Right atrium auricular region (tissue), 2 donors: ENCODE data around the gene RIBC1. TPM values are rescaled to one million over a fixed set of nuclear protein-coding genes. Genes with fewer than 3 reads are reported as not detected.

Experiments
- DNase-seq: peaks from one replicate; pipeline ENCODE4 v3.0.0-alpha.2; 2019; ENCODE audit warnings: low spot score
- H3K27ac ChIP-seq, 2 donors: fragments of 200-600 bp; sonication (generic); 1 replicate in 1 of 2; 2 replicates in 1 of 2; pipeline ENCODE4 v1.5.1; 2016 to 2019
- H3K27me3 ChIP-seq, 2 donors: fragments of 200-600 bp; sonication (generic); one replicate each; pipeline versions ENCODE4 v1.5.1 to v1.6.0; 2017 to 2019
- H3K36me3 ChIP-seq: fragments of 200-600 bp; sonication (generic); one replicate; pipeline ENCODE4 v1.5.1; 2016
- H3K4me1 ChIP-seq, 2 donors: fragments of 200-600 bp; sonication (generic); one replicate each; pipeline versions ENCODE4 v1.5.1 to v1.6.0; 2017 to 2019
- H3K4me3 ChIP-seq, 2 donors: fragments of 200-600 bp; sonication (generic); 1 replicate in 1 of 2; 2 replicates in 1 of 2; pipeline ENCODE4 v1.5.1; 2017 to 2019; ENCODE audit warnings: mild to moderate bottlenecking in 1 of 2, moderate library complexity in 1 of 2
- H3K9me3 ChIP-seq, 2 donors: fragments of 200-600 bp; sonication (generic); one replicate each; pipeline ENCODE4 v1.5.1; 2019
- total RNA-seq, 2 donors: library from RNA; depleted of rRNA; stranded (reverse); fragments of >200 nt; gene quantifications; one replicate each; pipeline ENCODE4 v1.1.0, GENCODE V29; 2016
- TF ChIP-seq, protein P1 (sequence below), 2 donors: fragments of 200-600 bp; sonication (generic); IDR thresholded peaks; one replicate each; pipeline ENCODE4 v1.5.1; 2019; ENCODE audit warnings: antibody characterized with exemption in 2 of 2

The RIBC1 gene
- total RNA-seq, 2 donors from 2014 or later = 0.86 to 1.1 TPM

DNA sequence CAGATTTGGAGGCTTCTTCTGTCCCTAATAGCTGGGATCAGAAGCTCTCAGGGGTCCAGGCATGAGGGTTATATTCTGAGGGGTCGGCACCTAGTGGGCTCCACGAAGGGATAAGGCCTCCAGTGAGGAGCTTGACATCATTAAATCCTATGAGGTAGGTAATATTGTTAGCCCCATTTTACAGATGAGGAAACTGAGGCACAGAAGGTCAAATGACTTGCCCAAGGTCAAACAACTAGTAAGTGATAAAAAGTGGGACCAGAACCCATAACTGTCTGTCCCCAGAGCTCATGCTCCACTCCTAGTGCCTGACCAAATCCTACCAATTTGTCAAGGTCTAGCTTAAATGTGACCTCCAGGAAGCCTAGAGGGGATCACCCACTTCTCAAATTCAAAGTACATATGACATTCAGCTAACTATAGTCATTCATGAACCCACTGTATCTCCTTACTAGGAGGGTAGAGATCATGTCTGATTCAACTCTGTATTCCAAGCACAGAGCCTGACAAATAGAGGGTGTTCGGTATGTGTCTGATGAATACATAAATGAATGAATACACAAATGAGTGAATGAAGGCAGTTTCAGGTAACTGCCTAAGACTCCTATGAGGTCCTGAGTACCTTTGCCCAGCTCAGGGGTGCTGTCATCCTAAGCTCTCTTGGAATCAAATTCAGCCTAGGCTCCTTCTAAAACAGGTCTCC is 43.5 kb upstream of the RIBC1 start:
- Histone ChIP-seq H3K27ac (no peak overlapping the region), H3K36me3 (peaks cover 59% of the 10 kb centered on the region), H3K9me3 (no peaks in the 10 kb centered on the region), H3K4me1 (no peaks in the 10 kb centered on the region), H3K27me3 (no peaks in the 10 kb centered on the region), H3K4me3 (no peak overlapping the region)
- no peak for DNase-seq
- TF ChIP-seq, protein P1, sequence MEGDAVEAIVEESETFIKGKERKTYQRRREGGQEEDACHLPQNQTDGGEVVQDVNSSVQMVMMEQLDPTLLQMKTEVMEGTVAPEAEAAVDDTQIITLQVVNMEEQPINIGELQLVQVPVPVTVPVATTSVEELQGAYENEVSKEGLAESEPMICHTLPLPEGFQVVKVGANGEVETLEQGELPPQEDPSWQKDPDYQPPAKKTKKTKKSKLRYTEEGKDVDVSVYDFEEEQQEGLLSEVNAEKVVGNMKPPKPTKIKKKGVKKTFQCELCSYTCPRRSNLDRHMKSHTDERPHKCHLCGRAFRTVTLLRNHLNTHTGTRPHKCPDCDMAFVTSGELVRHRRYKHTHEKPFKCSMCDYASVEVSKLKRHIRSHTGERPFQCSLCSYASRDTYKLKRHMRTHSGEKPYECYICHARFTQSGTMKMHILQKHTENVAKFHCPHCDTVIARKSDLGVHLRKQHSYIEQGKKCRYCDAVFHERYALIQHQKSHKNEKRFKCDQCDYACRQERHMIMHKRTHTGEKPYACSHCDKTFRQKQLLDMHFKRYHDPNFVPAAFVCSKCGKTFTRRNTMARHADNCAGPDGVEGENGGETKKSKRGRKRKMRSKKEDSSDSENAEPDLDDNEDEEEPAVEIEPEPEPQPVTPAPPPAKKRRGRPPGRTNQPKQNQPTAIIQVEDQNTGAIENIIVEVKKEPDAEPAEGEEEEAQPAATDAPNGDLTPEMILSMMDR (IDR thresholded peaks at IDR 0.05) = no peak

DNA sequence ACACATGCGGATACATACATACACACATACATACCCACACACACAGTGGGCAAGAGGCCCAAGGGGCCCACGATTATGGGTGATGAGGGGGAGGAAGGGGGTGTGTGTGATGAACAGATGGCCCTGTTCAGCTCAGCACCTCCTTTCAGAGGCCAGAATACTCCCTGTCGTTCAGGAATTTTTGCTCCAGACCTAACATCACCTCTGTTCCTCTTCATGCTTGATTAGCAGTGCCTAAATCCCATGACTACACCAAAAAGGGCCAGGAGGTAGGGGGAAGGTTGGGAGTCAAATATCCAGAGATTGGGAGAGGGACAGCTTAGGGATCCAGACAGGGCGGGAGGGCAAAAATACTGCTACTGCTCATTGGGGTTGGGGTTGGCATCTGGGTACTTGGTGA is 42.9 kb upstream of the RIBC1 start:
- DNase-seq = no peak
- no peak overlapping the region for H3K27ac ChIP-seq
- no peak overlapping the region for H3K4me3 ChIP-seq
- no peaks in the 10 kb centered on the region for H3K4me1 ChIP-seq
- TF ChIP-seq, protein P1 (IDR thresholded peaks at IDR 0.05) = no peak
- H3K36me3 ChIP-seq = peaks cover 59% of the 10 kb centered on the region
- H3K9me3 ChIP-seq = no peaks in the 10 kb centered on the region
- no peaks in the 10 kb centered on the region for H3K27me3 ChIP-seq

DNA sequence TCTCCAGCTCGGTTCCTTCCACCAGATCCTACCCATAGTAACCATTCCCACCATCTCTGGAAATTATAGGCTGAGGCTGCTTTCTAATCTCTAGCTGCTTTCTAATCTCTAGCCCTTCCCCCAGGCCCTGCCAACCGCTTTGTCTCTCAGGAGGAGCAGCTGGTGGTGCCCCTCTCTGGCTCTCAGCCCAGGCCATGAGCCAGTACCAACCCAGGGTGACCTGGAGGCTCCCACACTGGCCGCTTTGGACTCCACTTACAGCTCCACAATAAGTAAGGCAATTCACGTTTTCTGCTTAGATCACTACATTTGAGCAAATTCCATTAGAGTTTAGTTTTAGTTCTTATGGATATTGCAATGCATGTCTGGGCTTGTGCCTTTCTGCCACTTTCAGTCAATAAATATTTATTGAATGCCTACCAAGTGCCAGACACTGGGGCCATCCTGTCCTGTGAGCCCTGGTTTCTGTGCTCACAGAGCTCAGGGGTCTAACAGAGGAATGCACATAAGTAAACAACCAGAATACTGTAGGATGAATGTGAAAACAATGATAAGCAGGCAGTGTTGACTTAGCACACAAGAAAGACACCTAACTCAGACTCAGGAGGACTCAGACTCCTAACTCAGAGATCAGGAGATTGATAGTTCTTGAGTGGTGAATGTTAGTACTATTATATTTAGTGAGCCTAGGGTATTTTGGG is 39.1 kb upstream of the RIBC1 start:
- DNase-seq = no peak
- Histone ChIP-seq H3K4me3 (no peak overlapping the region), H3K9me3 (no peaks in the 10 kb centered on the region), H3K4me1 (no peaks in the 10 kb centered on the region), H3K27ac (no peak overlapping the region), H3K27me3 (no peaks in the 10 kb centered on the region), H3K36me3 (peaks cover 50% of the 10 kb centered on the region)
- TF ChIP-seq, protein P1 (IDR thresholded peaks at IDR 0.05) = no peak

DNA sequence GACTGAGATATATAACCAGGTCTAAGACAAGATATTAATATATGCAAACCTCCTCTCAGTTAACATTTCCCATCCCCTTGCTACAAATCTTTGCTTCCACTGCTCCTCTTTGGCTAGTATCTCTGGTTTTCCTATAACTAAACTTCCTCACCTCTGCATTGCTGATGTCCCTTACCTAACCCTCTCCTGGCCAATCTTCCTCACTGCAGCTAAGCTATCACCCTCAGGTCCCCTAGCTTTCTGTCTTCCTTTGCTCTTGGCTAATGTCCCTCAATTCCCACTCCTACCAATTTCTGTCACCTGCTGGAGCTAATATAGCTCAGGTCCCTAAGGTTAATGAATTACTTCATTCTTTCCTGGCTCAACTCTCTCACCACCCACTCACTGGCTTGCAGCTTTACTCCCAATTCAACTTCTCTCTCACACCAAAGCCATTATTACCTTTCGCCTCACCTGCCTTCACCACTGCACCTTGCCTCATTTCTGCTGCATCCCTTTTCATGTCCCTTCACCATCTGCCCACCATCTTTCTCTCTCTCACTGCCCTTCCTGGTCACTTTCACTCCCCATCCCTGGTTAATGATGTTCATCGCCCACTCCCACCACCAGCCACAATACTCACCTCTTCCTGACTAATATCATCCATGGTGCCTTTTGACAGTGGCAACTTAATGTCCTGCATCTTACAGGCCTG is 26.9 kb upstream of the RIBC1 start:
- no peak for DNase-seq
- H3K27me3 ChIP-seq = no peaks in the 10 kb centered on the region
- H3K27ac ChIP-seq = no peak overlapping the region
- no peaks in the 10 kb centered on the region for H3K4me1 ChIP-seq
- peaks cover 34% of the 10 kb centered on the region for H3K36me3 ChIP-seq
- TF ChIP-seq, protein P1 (IDR thresholded peaks at IDR 0.05) = no peak
- no peaks in the 10 kb centered on the region for H3K9me3 ChIP-seq
- H3K4me3 ChIP-seq = no peak overlapping the region

DNA sequence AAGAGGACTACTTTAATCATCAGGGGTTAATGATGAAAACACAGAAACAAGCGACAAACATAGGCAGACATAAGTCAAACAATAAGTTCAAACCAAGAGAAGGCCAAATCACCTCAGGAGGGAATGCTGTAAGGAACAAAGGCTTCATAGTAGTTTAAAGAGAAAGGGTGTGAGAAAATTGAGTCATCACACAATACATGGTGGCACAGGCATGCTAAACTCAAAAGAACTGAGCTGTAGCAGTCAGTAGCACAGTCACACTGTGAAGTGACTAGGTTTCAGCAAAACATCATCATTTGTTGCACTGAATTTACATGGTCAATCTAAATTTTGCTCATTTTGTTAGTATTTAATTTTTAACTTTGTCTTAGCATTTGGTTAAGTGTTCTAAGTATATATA is 24.5 kb upstream of the RIBC1 start:
- TF ChIP-seq, protein P1 (IDR thresholded peaks at IDR 0.05) = no peak
- DNase-seq = no peak
- no peak overlapping the region for H3K27ac ChIP-seq
- peaks cover 51% of the 10 kb centered on the region for H3K36me3 ChIP-seq
- H3K9me3 ChIP-seq = no peaks in the 10 kb centered on the region
- no peaks in the 10 kb centered on the region for H3K27me3 ChIP-seq
- no peaks in the 10 kb centered on the region for H3K4me1 ChIP-seq
- no peak overlapping the region for H3K4me3 ChIP-seq
